ENCODE results near the gene HOXB6.

HOXB6 gene

GRCh38 chr17:48547808-48548522 is 56.8 kb downstream of the HOXB6 start:
- Histone ChIP-seq H3K4me1 (ENCODE audit: control insufficient read depth in 2 of 2, insufficient read depth in 2 of 2, low read length in 2 of 2) (peaks cover 15 to 18% of the 10 kb centered on the region in 2 donors), H3K9ac (ENCODE audit: low read depth in 1 of 2, low read length in 2 of 2) (peak overlapping the region in 1 of 2 donors; percentile 26), H3K27ac (ENCODE audit: low read depth in 2 of 2, low read length in 2 of 2) (peak overlapping the region; percentile 72 to 87), H3K9me3 (ENCODE audit: control insufficient read depth in 2 of 2, low read length in 2 of 2) (no peaks in the 10 kb centered on the region), H3K27me3 (ENCODE audit: control insufficient read depth in 2 of 2, insufficient read depth in 2 of 2, low read length in 2 of 2) (peaks cover 0 to 1% of the 10 kb centered on the region in 2 donors), H3K36me3 (ENCODE audit: control insufficient read depth in 2 of 2, insufficient read depth in 2 of 2, low read length in 2 of 2) (peaks cover 4 to 14% of the 10 kb centered on the region in 2 donors), H3K4me3 (ENCODE audit: low read length in 2 of 2) (peak overlapping the region; percentile 14 to 19)

GRCh38 chr17:48546924-48547807 is 57.6 kb downstream of the HOXB6 start:
- Histone ChIP-seq H3K4me1 (ENCODE audit: control insufficient read depth in 2 of 2, insufficient read depth in 2 of 2, low read length in 2 of 2) (peaks cover 15 to 18% of the 10 kb centered on the region in 2 donors), H3K36me3 (ENCODE audit: control insufficient read depth in 2 of 2, insufficient read depth in 2 of 2, low read length in 2 of 2) (peaks cover 4 to 13% of the 10 kb centered on the region in 2 donors), H3K4me3 (ENCODE audit: low read length in 2 of 2) (peak overlapping the region; percentile 14 to 19), H3K27ac (ENCODE audit: low read depth in 2 of 2, low read length in 2 of 2) (peak overlapping the region; percentile 72 to 87), H3K9ac (ENCODE audit: low read depth in 1 of 2, low read length in 2 of 2) (peak overlapping the region; percentile 1 to 26), H3K27me3 (ENCODE audit: control insufficient read depth in 2 of 2, insufficient read depth in 2 of 2, low read length in 2 of 2) (peaks cover 0 to 3% of the 10 kb centered on the region in 2 donors), H3K9me3 (ENCODE audit: control insufficient read depth in 2 of 2, low read length in 2 of 2) (no peaks in the 10 kb centered on the region)

- H3K36me3 ChIP-seq (ENCODE audit: control insufficient read depth in 2 of 2, insufficient read depth in 2 of 2, low read length in 2 of 2): peaks cover 4 to 8% of the 10 kb centered on the region in 2 donors
- H3K9me3 ChIP-seq (ENCODE audit: control insufficient read depth in 2 of 2, low read length in 2 of 2): no peaks in the 10 kb centered on the region
- peak overlapping the region in 1 of 2 donors; percentile 1 for H3K9ac ChIP-seq (ENCODE audit: low read depth in 1 of 2, low read length in 2 of 2)
- peaks cover 0 to 3% of the 10 kb centered on the region in 2 donors for H3K27me3 ChIP-seq (ENCODE audit: control insufficient read depth in 2 of 2, insufficient read depth in 2 of 2, low read length in 2 of 2)
- peaks cover 15 to 18% of the 10 kb centered on the region in 2 donors for H3K4me1 ChIP-seq (ENCODE audit: control insufficient read depth in 2 of 2, insufficient read depth in 2 of 2, low read length in 2 of 2)
- peak overlapping the region; percentile 72 to 87 for H3K27ac ChIP-seq (ENCODE audit: low read depth in 2 of 2, low read length in 2 of 2)
- peak overlapping the region in 1 of 2 donors; percentile 4 for H3K4me3 ChIP-seq (ENCODE audit: low read length in 2 of 2)
Measured at GRCh38 chr17:48546137-48546923, 58.5 kb downstream of the HOXB6 start.

Measured in mucosa of rectum (tissue), 2 donors.